Osteoblast (primary cell): ENCODE data around the gene GAS7. TPM values are rescaled to one million over a fixed set of nuclear protein-coding genes. Genes with fewer than 3 reads are reported as not detected.
A peak's percentile ranks its signal among the peaks of the same experiment; 100 is the strongest.

Source experiments
- DNase-seq: peaks from one replicate; pipeline ENCODE4 v3.0.0; 2011; ENCODE audit warnings: low spot score, mixed read lengths; ENCODE audit not compliant: insufficient read length; ENCODE audit errors: missing footprints
- H2AFZ ChIP-seq: 2 replicates; pipeline ENCODE4 v1.6.0; 2011; ENCODE audit warnings: mild to moderate bottlenecking, low read length
- H3K27ac ChIP-seq: 2 replicates; pipeline ENCODE4 v1.5.1; 2011; ENCODE audit warnings: mild to moderate bottlenecking, low read depth, low read length, moderate library complexity
- H3K27me3 ChIP-seq: 2 replicates; pipeline ENCODE4 v1.6.0; 2012; ENCODE audit warnings: mild to moderate bottlenecking, control low read depth, inconsistent platforms, low read length, moderate library complexity; ENCODE audit not compliant: insufficient read depth
- H3K36me3 ChIP-seq: 2 replicates; pipeline ENCODE4 v1.5.1; 2011; ENCODE audit warnings: mild to moderate bottlenecking, low read length, control low read depth, moderate library complexity; ENCODE audit not compliant: insufficient read depth
- H3K4me1 ChIP-seq: 2 replicates; pipeline ENCODE4 v1.5.1; 2011; ENCODE audit warnings: mild to moderate bottlenecking, low read length, control low read depth, moderate library complexity; ENCODE audit not compliant: insufficient read depth
- H3K4me2 ChIP-seq: 2 replicates; pipeline ENCODE4 v1.6.0; 2011; ENCODE audit warnings: mild to moderate bottlenecking, low read length; ENCODE audit not compliant: insufficient read depth
- H3K4me3 ChIP-seq: fragments of 200-600 bp; sonication (generic); 3 replicates; pipeline ENCODE4 v1.5.1; 2012; ENCODE audit warnings: mild to moderate bottlenecking, low read length, inconsistent platforms; ENCODE audit not compliant: insufficient read depth
- H3K79me2 ChIP-seq: 2 replicates; pipeline ENCODE4 v1.6.0; 2012; ENCODE audit warnings: mild to moderate bottlenecking, low read length, control low read depth, inconsistent platforms; ENCODE audit not compliant: insufficient read depth
- H3K9me3 ChIP-seq: 2 replicates; pipeline ENCODE4 v1.5.1; 2011; ENCODE audit warnings: low read depth, low read length, control low read depth
- H4K20me1 ChIP-seq: 2 replicates; pipeline ENCODE4 v1.6.0; 2012; ENCODE audit warnings: mild to moderate bottlenecking, low read length, control low read depth; ENCODE audit not compliant: insufficient read depth
- total RNA-seq: library from RNA; depleted of rRNA; stranded (reverse); fragments of >200 nt; gene quantifications from 2 replicates; pipeline ENCODE4 v1.2.3, GENCODE V29; 2012
- TF ChIP-seq, protein P1 (sequence below): IDR thresholded peaks from 2 replicates; pipeline ENCODE4 v1.5.1; 2011; ENCODE audit warnings: mild to moderate bottlenecking, low read depth, low read length, moderate library complexity; ENCODE audit errors: extremely low read depth

Gene GAS7
- total RNA-seq, 1 donor, result 3.6 TPM

DNA sequence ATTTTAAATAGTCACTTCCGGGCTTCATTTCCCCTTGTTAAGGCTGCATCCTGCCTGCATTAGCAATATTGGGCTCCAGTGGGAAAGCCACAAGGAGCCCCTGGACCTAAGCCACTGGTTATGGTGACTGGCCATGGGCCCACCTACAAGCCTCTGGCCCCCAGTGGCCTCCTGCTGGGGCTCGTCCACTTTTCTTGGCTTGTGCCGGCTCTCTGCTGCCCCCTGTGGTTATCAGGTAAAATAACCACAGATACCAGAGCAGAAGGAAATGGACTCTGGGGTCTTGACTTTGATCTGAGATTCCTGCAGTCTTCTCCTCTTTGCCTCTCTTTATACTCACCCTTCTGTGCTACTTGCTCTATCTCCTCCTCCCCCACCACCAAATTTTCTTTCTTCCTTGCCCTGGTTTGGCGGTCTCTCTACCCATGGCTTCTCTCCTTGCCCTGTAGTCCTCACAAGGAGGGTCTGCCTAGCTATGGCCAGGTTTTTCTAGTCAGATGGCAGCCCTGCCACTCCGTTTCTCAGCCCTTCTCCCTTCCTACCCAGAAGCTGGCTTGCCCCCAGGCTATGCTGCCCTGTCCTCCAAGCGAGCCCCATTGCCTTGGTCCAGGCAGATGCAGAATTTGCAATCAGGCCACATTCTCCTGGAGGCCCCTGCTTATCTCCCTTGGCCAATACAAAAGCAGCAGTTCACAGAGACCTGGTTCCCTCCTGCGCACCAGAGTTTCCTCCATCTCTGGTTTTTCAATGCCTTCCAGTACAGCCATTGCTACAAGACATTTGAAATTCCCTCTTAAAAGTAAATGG lies 210.4 kb downstream of the GAS7 start:
- no peaks in the 10 kb centered on the region for H4K20me1 ChIP-seq
- no peak for DNase-seq
- no peak overlapping the region for H2AFZ ChIP-seq
- H3K79me2 ChIP-seq, result no peaks in the 10 kb centered on the region
- H3K4me3 ChIP-seq, result no peak overlapping the region
- no peak overlapping the region for H3K27ac ChIP-seq
- no peaks in the 10 kb centered on the region for H3K4me1 ChIP-seq
- H3K36me3 ChIP-seq, result no peaks in the 10 kb centered on the region
- no peak overlapping the region for H3K4me2 ChIP-seq
- H3K27me3 ChIP-seq, result no peaks in the 10 kb centered on the region
- TF ChIP-seq, protein P1, sequence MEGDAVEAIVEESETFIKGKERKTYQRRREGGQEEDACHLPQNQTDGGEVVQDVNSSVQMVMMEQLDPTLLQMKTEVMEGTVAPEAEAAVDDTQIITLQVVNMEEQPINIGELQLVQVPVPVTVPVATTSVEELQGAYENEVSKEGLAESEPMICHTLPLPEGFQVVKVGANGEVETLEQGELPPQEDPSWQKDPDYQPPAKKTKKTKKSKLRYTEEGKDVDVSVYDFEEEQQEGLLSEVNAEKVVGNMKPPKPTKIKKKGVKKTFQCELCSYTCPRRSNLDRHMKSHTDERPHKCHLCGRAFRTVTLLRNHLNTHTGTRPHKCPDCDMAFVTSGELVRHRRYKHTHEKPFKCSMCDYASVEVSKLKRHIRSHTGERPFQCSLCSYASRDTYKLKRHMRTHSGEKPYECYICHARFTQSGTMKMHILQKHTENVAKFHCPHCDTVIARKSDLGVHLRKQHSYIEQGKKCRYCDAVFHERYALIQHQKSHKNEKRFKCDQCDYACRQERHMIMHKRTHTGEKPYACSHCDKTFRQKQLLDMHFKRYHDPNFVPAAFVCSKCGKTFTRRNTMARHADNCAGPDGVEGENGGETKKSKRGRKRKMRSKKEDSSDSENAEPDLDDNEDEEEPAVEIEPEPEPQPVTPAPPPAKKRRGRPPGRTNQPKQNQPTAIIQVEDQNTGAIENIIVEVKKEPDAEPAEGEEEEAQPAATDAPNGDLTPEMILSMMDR, result peak; percentile 48
- no peaks in the 10 kb centered on the region for H3K9me3 ChIP-seq

DNA sequence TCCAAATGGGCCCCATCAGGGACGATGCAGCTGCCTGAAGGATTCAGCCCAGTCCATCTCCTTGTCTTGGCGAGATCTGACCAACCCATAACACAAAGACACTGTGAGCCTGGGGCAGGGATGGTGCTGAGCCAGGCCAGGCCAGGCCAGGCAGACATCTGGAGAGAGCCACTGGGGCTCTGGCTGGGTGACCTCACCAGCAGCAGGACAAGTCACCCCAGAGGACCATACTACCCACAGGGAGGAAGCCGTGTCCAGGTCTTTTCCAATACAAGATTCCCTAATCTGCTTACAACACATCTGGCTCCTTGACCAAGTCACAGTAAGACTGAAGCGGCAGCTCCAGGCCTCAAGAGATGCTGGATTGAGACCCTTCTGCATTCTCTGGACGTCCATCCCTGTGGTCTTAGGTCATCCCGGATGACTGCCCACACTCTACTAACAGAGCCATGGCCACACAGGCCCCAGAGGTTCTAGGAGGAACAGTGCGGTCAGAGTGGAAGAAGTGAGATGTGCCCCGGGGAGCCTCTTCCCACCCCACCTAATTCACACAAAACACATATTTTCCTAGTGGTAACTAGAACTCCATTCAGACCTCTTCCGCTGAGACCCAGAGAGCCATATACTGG lies 211.5 kb downstream of the GAS7 start:
- TF ChIP-seq, protein P1, result no peak
- no peak overlapping the region for H3K4me3 ChIP-seq

DNA sequence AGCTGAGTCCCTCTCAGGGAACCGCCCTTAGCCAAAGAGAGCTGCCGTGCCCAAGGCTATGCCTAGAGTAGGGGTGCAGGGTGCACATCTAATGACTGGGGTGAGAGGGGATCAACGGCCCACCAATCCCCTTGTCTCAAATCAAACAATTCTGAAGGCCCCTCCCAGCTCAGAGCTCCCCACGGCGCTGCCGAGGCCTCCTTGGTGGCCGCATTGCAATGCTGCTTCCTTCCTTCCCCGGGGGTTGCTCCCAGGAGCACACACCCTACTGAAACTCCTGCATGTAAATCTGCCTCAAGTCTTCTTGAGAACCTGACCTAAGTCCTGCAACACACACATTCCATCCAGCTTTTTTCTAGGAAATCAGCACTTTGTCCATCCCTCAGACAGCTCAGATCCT lies 212.8 kb downstream of the GAS7 start:
- no peak overlapping the region for H2AFZ ChIP-seq
- no peaks in the 10 kb centered on the region for H3K27me3 ChIP-seq
- no peaks in the 10 kb centered on the region for H4K20me1 ChIP-seq
- H3K27ac ChIP-seq, result no peak overlapping the region
- no peaks in the 10 kb centered on the region for H3K79me2 ChIP-seq
- H3K9me3 ChIP-seq, result no peaks in the 10 kb centered on the region
- H3K4me1 ChIP-seq, result no peaks in the 10 kb centered on the region
- no peak overlapping the region for H3K4me3 ChIP-seq
- TF ChIP-seq, protein P1, result no peak
- no peaks in the 10 kb centered on the region for H3K36me3 ChIP-seq
- no peak overlapping the region for H3K4me2 ChIP-seq
- DNase-seq, result no peak

More for the DNA sequence above, 211.5 kb downstream of the GAS7 start:
- Histone ChIP-seq H4K20me1 (no peaks in the 10 kb centered on the region), H3K27ac (no peak overlapping the region), H3K4me1 (no peaks in the 10 kb centered on the region), H2AFZ (no peak overlapping the region), H3K36me3 (no peaks in the 10 kb centered on the region), H3K79me2 (no peaks in the 10 kb centered on the region), H3K27me3 (no peaks in the 10 kb centered on the region), H3K9me3 (no peaks in the 10 kb centered on the region), H3K4me2 (no peak overlapping the region)
- no peak for DNase-seq

DNA sequence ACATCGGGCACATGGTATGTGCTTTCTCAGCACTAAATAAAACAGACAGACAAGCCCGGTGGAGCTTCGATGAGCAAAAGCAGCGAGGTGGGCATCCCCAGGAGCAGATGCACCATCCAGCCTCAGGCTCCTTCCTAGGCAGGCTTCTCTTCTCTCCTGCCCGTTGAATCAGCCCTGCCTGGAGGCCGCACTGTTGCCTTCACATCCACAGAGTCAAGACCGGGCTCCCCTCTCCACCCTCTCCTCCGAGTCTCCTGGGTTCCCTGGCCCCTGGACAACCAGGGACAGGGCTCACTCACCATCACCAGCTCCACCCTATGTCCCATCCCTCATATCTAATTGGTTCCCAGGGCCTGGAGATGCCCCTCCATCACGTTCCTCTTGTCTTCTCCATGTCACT lies 213.6 kb downstream of the GAS7 start:
- no peaks in the 10 kb centered on the region for H3K4me1 ChIP-seq
- no peaks in the 10 kb centered on the region for H3K36me3 ChIP-seq
- no peaks in the 10 kb centered on the region for H3K9me3 ChIP-seq
- no peak overlapping the region for H3K27ac ChIP-seq
- DNase-seq, result no peak
- H3K4me2 ChIP-seq, result no peak overlapping the region
- H3K79me2 ChIP-seq, result no peaks in the 10 kb centered on the region
- no peak overlapping the region for H2AFZ ChIP-seq
- H3K4me3 ChIP-seq, result no peak overlapping the region
- no peaks in the 10 kb centered on the region for H3K27me3 ChIP-seq
- TF ChIP-seq, protein P1, result no peak
- no peaks in the 10 kb centered on the region for H4K20me1 ChIP-seq
